Spleen (tissue), 7 donors: ENCODE measurements around the gene RBM24.

ENCODE experiments used
- CTCF ChIP-seq, 11 experiments: fragments of 200-600 bp in 7 of 11; fragments of 450-650 bp in 4 of 11; sonication (generic) in 4 of 11; IDR thresholded peaks in 8 of 11; conservative IDR thresholded peaks in 3 of 11; 1 replicate in 7 of 11; 2 replicates in 4 of 11; pipeline versions ENCODE4 v1.4.0 to v1.8.0; 2016 to 2021; ENCODE audit warnings: antibody characterized with exemption in 11 of 11, inconsistent platforms in 4 of 11, mild to moderate bottlenecking in 1 of 11
- POLR2A ChIP-seq, 3 donors: fragments of 450-650 bp; IDR thresholded peaks; one replicate each; pipeline ENCODE4 v1.5.1; 2017; ENCODE audit warnings: antibody characterized with exemption in 3 of 3, mild to moderate bottlenecking in 1 of 3
- POLR2AphosphoS5 ChIP-seq, 3 donors: sonication (generic); formaldehyde crosslinking; IDR thresholded peaks; one replicate each; pipeline ENCODE4 v1.5.1; 2017; ENCODE audit warnings: antibody characterized with exemption in 3 of 3
- donor health status: DM: no; HTN: no; CAD: no; lungs with moderate emphysema.
- donor health status: DM: no; HTN: no; CAD: no.
- donor health status: DM: no; HTN: no; CAD: no.

GRCh38 chr6:17315262-17315661 is 34.1 kb downstream of the RBM24 start:
- TF ChIP-seq CTCF (IDR thresholded peaks at IDR 0.05 in 8 of 11, conservative IDR thresholded peaks at IDR 0.05 in 3 of 11) = no peak
- no peak for TF ChIP-seq POLR2AphosphoS5 (IDR thresholded peaks at IDR 0.05)
- TF ChIP-seq POLR2A (IDR thresholded peaks at IDR 0.05) = no peak
